Fibroblast of skin of left biceps (primary cell): ENCODE data around the gene CHIT1.
A peak's percentile ranks its signal among the peaks of the same experiment; 100 is the strongest.

Experiments
- DNase-seq, 2 experiments: peaks; one replicate each; pipeline ENCODE4 v3.0.0-alpha.2; 2013; ENCODE audit warnings: low read depth in 2 of 2

CHIT1 gene

DNA sequence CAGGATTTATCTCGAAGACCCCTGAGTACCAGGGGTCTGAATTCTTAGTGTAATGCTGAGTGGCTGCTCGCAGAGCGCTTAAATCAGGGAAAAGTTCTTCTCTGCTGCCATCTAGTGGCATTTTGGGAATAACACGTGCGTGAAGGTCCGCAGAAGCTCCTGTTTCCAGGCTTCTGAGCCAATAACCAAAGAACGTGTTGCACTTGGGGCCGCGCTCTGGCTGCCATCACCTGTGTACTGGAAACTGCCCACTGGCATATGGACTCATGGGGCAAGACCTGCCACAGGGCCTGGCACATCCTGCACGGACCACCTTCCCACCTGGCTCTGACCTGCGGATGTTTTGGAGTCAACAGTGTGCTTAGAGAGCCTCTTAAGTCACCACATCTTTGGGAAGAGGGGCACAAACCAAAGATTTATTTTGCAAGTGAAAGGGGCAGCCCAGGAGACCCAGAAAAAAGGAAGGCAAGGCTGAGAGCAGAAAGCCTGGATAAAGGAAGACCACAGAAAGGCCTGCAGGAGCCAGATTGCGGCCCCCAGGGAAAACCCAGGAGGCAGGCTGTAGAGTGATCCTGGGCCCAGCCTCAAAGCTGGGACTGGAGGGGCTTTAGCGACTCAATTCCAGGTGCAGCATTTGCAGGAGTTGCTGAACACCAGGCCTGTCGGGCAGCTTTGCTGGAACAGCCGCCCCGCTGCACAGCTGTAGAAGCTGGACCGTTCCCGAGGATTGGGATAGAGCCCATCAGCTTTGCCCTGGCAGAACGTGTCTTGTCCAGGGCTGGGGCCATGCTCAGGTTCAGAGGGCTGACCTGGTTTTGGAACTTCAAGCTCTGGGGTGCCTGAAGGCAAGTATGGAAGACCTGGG lies 13.0 kb downstream of the CHIT1 start:
- DNase-seq = peak in 1 of 2 experiments; percentile 19

DNA sequence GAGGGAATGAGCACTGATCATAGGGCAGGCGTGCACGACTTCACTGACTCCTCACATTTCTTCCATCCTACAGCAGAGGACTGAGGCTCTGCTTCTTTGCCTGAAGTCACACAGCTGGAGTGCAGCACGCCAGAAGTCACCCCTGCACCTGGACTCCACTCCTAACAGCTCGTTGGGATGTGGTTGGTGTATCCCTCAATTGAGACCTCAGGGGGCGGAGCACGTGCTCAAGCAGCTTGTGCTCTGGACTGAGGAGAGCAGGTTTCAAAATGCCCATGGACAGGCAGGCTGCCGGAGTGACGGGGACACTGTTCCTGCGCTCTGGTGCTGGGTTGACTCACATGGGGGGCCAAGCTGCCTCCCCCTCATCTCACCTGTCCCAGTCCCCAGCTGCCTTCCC lies 13.9 kb downstream of the CHIT1 start:
- DNase-seq = no peak

DNA sequence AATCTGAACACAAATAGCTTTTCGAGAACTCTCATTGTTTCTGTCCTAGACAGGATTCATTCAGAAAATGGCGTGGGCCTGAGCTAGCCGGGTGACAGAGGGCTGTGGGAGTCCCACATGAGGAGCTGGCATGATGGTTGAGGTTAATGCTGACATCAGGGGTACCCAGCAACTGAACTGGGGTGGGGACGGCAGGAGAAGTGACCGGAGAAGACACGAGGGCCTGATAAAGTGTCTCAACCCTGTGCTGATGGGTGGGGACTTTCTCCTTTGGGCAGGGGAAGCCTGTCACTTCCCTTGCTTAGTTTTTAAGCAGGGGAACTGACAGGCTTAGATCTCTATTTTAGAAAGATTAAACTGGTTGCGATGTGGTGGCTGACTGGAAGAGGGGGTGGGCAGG lies 14.6 kb downstream of the CHIT1 start:
- DNase-seq = no peak

DNA sequence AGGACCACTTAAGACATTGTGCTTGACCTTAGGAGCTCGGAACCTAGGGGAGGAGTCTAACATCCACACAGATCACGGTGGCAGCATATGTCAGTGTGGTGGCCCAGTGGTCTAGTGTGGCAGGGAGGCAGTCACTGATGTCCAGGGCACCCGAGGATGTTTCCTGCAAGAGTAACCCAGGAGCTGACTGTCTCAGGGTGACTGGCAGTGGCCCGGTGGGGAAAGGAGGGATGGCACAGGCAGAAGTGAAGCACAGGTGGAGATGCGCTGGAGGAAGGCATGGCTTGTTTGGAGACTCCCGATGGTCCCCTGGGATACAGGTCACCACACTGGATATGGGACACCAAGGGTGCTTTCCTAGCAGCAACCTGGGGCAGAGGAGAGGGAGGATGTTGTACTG lies 16.3 kb downstream of the CHIT1 start:
- DNase-seq = no peak

DNA sequence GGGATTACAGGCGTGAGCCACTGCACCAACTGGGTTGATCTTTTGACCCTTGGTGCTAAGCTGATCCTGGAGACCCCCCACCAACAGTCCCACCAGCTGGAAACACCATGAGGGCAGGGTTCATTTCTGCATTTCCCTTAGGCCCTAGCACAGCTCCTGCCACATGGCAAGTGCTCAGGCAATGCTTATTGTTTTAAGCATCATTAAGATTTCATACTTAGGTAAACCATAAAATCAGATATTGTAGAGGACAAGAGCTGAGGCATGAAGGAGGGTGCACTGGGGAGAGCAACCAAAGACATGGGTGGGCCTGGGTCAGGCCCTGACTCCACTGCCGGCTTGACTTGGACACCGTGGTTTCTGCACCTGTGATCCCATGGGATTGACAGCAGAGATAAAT lies 17.7 kb downstream of the CHIT1 start:
- no peak for DNase-seq

DNA sequence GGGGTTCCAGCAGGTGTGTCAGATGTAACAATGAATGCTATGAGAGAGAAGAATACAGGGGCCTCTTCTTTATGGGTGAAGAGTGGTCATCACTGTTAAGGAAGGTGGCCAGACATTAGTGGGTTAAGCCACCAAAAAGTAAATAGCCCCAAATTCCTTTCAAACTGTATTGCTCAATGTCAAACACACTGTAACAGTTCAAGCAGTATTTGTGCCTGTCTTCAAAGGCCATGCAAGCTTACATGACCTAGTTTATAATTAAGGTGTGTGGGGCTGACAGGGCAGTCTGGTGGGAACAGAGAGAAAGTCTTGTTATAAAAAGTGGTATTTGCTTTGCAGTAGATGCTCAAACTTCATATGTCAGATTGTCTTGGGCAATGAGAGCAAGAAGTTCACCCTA lies 18.5 kb downstream of the CHIT1 start:
- DNase-seq = no peak

DNA sequence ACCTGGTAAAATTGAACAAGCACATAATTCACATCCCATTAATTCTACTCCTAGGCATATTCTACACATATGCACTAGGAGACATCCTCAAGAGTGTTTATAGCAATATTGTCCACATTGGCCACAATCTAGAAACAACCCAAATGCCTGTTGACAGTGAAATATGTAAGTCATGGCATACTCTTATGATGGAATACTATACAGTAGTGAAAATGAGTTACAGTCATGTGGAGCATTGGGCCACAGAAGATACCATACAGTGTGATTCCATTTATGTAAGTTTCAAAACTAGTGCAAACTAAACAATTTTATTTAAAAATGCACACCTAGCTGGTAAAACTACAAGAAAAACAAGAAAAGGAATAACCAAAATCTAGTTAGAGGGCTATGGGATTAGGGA lies 19.1 kb downstream of the CHIT1 start:
- DNase-seq = no peak

DNA sequence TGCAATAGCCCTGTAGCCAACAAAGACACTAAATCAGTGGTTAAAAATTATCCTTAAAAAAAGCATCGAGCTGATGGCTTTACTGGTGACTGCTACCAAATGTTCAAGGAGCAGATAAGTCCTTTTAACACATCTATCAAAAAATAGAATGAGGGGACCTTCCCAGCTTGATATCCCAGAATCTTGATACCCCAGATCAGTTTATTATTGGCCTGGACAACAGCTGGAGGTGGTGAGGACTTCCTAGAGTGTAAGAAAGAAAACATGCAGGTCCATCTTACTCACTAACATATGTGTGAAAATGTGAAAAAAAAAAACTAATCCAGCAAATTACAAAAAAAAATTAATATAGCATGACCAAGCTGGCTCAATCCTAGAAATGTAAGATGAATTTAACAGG lies 21.3 kb downstream of the CHIT1 start:
- DNase-seq = no peak

DNA sequence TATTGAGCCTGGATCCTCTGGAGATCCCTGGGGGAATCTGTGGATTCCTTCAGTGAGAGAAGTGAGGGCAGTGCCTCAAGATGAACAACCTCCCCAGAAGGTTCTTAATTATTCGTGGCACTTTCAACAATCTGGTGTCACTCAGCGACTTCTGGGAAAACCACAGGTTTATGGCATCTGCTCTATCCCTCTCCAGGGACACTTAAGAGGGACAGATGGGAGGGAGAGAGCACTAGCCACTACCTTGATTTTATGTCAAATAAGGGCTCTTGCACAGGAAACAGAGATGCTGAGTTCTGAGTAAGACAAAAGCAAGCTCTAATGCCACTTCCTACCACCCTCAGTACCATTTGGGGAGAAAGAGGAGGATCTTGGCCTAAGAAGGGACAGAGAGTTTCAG lies 21.7 kb downstream of the CHIT1 start:
- no peak for DNase-seq

DNA sequence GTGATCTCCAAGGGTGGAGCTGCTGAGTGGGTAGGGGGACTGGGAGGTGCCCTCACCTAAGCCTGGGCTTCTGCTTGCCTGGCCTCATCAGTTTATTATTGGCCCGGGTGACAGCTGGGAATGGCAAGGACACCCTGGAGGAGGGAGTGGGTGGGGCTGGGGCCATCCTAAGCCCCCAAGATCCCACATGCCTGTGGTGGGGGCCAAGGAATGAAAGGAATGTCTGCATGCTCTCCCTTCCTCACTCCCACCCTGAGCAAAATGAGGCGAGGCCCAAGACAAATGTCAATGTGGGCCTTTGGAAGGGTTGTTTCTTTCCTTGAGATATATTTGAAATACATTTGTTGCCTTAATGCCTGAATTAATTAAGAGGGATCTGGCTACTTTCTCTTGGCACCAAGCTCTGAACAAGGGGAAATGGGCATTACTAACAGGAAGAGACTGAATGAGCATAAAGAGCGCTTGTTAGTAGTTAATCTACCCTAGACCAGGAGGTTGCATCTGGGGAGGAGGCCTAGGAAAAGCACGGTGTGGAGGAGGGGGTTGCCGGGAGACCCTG lies 23.3 kb downstream of the CHIT1 start:
- no peak for DNase-seq

DNA sequence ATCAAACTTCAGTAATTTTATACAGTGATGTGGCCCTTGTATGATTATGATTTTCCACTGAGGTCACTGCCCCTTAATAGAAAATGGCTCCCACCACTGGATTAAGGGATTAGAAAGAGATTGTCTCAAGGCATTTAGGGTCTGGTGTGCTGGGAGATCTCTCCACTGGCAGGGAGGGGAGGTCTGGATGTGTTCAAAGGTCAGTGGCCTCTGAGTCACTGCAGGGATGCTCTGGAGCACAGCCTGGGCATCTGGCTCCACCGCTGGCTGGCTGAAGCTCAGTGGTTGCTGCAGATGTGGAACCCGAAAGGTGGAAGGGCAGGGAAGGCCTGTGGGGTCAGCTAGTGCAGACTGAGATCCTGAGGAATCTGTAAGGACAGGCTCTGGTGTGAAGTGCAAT lies 24.7 kb downstream of the CHIT1 start:
- DNase-seq = no peak

DNA sequence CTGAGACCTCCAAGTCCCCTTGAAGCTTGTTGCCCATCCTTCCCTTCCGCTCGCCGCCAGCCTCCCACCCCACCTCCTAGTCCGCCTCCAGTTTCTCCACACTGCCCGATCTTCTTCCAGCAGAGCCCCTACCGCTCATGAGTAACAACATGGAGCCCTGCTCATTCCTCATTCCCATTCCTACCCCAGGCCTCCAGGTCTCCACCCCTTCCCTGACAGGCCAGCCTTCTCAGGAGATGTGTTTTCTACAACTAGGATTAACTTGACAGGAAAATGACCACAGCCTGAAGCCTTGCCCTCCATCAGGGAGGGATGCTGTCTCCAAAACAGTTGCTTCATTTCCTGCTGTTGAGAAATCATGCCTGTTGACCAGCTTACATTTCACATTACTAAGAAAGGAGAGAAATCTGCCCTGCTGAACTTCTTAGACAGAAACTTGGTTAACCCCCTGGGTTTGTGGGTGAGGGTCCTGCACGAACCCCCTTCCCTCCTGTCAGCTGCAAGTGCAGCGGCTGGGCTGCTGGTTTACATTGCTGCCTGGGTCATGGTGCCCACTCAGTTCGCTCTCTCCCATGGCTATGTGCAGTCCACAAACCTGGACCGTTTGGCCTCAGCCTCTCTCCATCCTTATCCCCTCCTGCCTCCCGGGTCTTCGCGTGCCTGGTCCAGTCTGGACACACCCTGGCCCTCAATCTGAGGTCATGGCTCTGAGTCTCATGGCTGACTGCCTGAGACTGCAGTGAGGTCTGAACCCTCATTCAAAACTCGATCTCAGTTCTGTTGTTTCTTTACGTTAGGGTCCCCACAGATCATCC lies 26.8 kb downstream of the CHIT1 start:
- peak; percentile 18 to 24 for DNase-seq

DNA sequence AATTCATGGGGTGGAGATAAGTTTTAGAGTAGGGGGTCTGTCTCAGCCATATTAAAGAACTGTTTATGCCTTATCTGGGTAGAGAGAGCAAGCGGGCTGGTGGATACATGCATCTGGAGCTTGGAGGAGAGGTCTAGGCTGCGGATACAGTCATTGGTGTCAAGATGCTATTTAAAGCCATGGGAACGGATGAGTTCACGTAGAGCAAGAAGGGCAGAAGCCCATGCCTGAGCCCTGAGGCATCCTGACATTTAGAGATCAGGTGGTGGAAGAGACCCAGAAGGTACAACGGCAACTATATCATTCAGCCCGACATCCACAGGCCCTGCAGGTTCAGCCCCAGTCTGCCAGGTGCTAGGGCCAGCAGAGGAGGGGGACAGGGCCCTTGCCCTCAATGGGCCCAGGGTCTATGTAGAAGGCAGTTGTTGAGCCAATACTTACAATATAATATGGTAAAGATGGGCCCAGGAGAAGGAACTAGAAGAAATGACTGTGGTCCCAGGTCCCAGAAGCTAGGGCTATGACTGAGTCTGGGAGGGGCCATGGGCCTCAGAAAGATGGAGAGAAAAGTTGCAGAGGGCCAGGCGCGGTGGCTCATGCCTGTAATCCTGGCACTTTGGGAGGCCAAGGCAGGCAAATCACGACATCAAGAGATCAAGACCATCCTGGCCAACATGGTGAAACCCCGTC lies 27.8 kb downstream of the CHIT1 start:
- no peak for DNase-seq

DNA sequence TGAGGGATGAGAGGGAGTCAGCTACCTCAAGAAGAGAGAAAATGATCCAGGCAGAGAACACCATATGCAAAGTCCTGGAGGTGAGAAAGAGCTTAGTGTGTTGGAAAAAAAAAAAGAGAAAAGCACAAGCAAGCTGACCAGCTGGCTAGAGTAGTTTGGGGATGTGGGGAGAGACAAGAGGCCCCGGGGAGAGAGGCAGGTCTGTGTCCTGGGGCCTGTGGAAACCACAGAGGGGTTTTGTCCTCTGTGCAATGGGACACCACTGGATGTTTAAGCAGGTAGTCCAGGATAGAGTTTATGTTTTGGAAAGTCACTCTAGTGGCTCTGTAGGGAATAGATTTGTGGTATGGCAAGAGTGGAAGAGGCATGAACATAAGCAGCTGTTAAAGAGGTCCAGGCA lies 28.6 kb downstream of the CHIT1 start:
- DNase-seq = no peak

DNA sequence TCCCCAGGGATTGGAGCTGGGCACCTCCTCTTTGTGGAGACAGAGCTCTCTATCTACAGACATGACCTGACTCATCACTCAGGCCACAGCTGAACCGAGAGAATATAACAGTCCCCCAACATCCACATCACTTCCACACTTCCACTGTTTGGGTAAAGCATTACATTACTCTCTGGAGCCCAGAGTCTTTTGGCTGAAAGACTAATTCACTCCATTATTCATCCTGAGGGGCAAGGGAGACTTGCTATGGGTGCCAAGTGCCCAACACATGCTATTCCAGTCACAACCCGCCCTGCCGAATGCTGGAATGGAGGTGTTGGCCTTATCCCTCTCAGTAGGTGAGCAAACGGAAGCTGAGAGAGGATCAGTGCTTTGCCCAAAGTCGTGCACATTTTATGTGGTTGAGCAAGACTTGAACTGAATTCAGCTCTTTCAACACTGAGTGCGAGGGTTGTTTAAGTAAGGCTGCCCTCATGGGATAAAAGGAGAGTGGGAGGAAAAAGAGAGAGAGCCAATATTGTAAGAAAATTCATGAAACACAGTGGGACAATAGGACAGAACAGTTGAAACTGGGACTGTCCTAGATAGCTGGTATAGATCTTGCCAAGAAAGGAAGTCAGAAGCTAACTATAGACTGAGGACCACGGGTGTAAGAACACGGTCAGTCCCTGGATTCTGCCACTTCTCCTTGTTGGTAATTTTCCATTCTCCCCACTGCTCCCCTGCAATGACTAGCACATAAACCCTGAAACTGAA lies 29.5 kb downstream of the CHIT1 start:
- peak; percentile 17 to 25 for DNase-seq

DNA sequence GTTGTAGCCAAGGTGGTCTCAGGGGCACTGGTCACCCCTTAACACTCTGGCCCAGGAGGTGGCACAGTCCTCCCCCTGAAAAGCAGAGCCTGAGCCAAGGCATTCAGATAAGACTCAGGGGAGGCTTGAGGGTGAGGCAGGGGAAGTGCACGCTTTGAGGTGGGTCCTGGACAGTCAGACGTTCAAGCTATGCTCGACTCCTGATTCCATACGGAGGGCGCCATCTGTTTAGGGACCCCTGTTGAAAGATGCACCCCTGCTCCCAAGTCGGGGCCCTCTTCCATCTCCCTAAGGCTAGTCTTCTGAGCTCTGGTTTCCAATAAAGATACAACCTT lies 30.0 kb downstream of the CHIT1 start:
- no peak for DNase-seq

DNA sequence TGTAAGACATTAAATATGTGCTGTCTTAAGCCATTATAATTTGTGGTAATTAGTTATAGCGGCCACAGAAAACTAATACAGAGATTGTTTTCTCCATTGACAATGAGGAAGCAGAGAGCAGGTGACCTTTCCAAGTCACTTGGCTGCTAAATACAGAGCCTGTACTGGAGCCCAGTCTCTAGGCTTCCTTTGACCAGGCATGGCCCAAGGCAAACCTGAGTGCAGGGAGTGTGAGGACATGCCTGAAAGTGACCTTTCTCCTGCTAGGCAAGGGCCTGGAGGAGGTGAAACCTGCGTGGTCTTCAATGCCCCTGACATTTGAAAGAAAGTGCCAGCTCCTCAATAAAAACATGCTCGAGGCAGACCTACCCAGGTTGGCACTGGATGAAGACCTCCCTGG lies 30.5 kb downstream of the CHIT1 start:
- DNase-seq = no peak

DNA sequence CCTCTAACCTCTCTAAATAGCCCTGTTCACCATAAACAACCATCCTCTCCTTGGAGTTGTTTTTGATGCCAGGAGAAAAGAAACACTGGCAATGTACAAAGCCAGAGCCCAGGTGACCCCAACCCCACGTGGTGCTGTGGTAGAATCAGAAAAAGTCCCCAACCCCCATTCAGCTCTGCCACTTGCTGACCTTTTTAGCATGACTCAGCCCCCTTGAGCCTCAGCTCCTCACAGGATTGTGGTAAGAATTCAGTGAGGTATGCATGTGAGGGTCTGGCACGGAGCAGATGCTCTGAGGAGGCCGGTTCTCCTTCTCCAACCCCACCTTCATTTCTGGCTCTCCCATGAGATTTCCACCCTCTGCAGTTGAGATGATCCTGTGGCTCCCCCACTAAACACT lies 31.8 kb downstream of the CHIT1 start:
- DNase-seq = peak; percentile 57 to 62

DNA sequence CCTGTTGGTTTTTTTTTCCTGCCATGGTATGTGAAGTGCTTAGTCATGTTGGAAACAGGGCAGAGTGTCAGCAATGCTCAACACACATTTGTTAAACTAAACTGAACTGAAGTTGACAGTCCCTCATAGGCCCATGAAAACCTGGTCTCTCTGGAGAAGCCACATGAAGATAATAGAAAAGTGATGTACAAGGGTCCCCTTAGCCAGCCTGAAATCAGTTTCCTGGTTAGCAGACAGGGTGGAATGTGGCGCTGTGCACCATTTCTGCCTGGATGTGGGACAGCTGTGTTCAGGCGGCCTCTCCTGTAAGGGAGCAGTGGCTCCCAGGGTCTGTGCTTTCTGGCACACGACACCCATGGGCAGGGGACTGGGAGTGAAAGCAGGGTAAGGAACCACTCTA lies 33.1 kb downstream of the CHIT1 start:
- DNase-seq = no peak

DNA sequence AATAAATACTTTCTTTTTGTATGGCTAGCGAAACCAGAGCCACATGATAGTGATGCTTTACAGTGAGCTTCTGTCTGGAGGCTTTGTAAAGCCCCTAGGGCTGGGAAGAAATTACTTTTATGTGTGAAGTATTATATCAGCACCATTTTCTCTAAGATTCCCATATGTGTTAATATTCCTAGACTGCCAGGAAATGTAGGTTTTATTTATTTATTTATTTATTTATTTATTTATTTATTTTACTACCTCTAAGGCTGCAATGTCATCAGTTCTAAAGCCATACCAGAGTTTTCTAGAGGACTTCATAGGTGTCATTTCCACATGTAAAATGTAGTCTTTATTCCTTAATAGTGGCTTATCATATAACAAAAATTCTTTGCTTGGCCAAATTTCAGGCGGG lies 38.5 kb downstream of the CHIT1 start:
- no peak for DNase-seq

DNA sequence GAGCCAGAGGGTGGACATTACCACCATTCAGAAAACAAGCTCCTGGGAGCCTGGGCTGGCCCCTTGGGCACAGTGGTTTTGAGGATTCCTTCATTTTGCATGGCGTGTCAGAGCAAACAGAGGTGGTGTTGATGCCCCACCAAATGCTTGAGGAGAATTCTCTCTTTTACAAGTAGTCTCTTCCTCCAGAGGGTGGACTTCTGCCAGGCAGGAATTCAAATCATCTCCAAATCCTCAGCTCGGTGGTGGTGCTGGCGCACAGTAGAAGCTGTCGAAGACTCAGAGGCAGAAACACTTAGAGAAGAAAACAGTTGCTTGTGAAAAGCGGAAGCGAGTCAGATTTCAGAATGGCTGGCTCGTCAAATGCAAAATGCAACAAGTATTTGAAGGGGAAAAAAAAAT lies 39.5 kb downstream of the CHIT1 start:
- no peak for DNase-seq
